Astrocyte (in vitro differentiated cells and primary cell): ENCODE measurements around the gene ASPSCR1. TPM values are rescaled to one million over a fixed set of nuclear protein-coding genes. Genes with fewer than 3 reads are reported as not detected.

Experiments
- DNase-seq: peaks from one replicate; pipeline ENCODE4 v3.0.0-alpha.2; 2010; ENCODE audit warnings: low read depth
- FAIRE-seq: peaks from 2 replicates; lab custom pipeline; 2011; peaks lifted over from hg19 to GRCh38; lab: Jason Lieb, UNC
- H2AFZ ChIP-seq: 2 replicates; pipeline ENCODE4 v1.6.0; 2012; ENCODE audit warnings: low read depth, low read length, inconsistent platforms
- H3K27ac ChIP-seq: 2 replicates; pipeline ENCODE4 v1.5.1; 2011; ENCODE audit warnings: low read depth, low read length, inconsistent platforms
- H3K27me3 ChIP-seq: 2 replicates; pipeline ENCODE4 v1.6.0; 2011; ENCODE audit warnings: low read length, inconsistent platforms; ENCODE audit not compliant: insufficient read depth
- H3K36me3 ChIP-seq: 2 replicates; pipeline ENCODE4 v1.5.1; 2011; ENCODE audit warnings: low read length, inconsistent platforms; ENCODE audit not compliant: insufficient read depth
- H3K4me1 ChIP-seq: 2 replicates; pipeline ENCODE4 v1.5.1; 2011; ENCODE audit warnings: low read length, inconsistent platforms; ENCODE audit not compliant: insufficient read depth
- H3K4me2 ChIP-seq: 2 replicates; pipeline ENCODE4 v1.6.0; 2012; ENCODE audit warnings: low read length, inconsistent platforms
- H3K4me3 ChIP-seq: 2 replicates; pipeline ENCODE4 v1.5.1; 2011; ENCODE audit warnings: low read depth, mild to moderate bottlenecking, low read length, inconsistent platforms; ENCODE audit not compliant: insufficient read depth
- H3K79me2 ChIP-seq: 2 replicates; pipeline ENCODE4 v1.6.0; 2012; ENCODE audit warnings: mild to moderate bottlenecking, low read length, inconsistent platforms; ENCODE audit not compliant: insufficient read depth
- H3K9ac ChIP-seq: 2 replicates; pipeline ENCODE4 v1.6.0; 2012; ENCODE audit warnings: mild to moderate bottlenecking, low read length, inconsistent platforms
- H3K9me3 ChIP-seq: 2 replicates; pipeline ENCODE4 v1.5.1; 2012; ENCODE audit warnings: low read depth, mild to moderate bottlenecking, low read length, inconsistent platforms; ENCODE audit not compliant: insufficient read depth
- H4K20me1 ChIP-seq: 2 replicates; pipeline ENCODE4 v1.6.0; 2012; ENCODE audit warnings: low read length, inconsistent platforms; ENCODE audit not compliant: insufficient read depth
- H3K27ac Mint-ChIP-seq: one replicate; pipeline ENCODE4 v1.8.0; 2021; ENCODE audit warnings: mild to moderate bottlenecking, mixed read lengths; ENCODE audit not compliant: unreplicated experiment
- H3K27me3 Mint-ChIP-seq: one replicate; pipeline ENCODE4 v1.8.0; 2021; ENCODE audit warnings: low read depth, mixed read lengths; ENCODE audit not compliant: unreplicated experiment
- H3K36me3 Mint-ChIP-seq: one replicate; pipeline ENCODE4 v1.8.0; 2021; ENCODE audit warnings: low read depth, mixed read lengths; ENCODE audit not compliant: unreplicated experiment
- H3K4me1 Mint-ChIP-seq: one replicate; pipeline ENCODE4 v1.8.0; 2021; ENCODE audit warnings: low read depth, mixed read lengths; ENCODE audit not compliant: unreplicated experiment
- H3K4me3 Mint-ChIP-seq: one replicate; pipeline ENCODE4 v1.8.0; 2021; ENCODE audit warnings: mild to moderate bottlenecking, moderate library complexity, mixed read lengths; ENCODE audit not compliant: unreplicated experiment
- H3K9me3 Mint-ChIP-seq: one replicate; pipeline ENCODE4 v1.8.0; 2021; ENCODE audit warnings: mild to moderate bottlenecking, mixed read lengths; ENCODE audit not compliant: unreplicated experiment
- CTCF ChIP-seq: IDR thresholded peaks from 2 replicates; pipeline ENCODE4 v1.5.1; 2011; ENCODE audit warnings: low read depth, mild to moderate bottlenecking, inconsistent platforms, low read length, moderate library complexity; ENCODE audit not compliant: insufficient read depth
- EZH2 ChIP-seq: IDR thresholded peaks from 2 replicates; pipeline ENCODE4 v1.6.1; 2012; ENCODE audit warnings: mild to moderate bottlenecking, low read length, inconsistent platforms; ENCODE audit not compliant: insufficient read depth
- total RNA-seq: library from RNA; stranded (reverse); gene quantifications from 2 replicates; pipeline ENCODE4 v1.2.1, GENCODE V29; 2021

ASPSCR1 gene
- total RNA-seq, 1 donor from 2014 or later, result 25.5 TPM

- no peak overlapping the region for H3K4me2 ChIP-seq
- H3K27me3 ChIP-seq, result no peaks in the 10 kb centered on the region
- peaks cover 17% of the 10 kb centered on the region for H4K20me1 ChIP-seq
- Mint-ChIP-seq H3K9me3 (no peaks in the 10 kb centered on the region), H3K4me3 (no peak overlapping the region), H3K27ac (no peak overlapping the region), H3K27me3 (no peaks in the 10 kb centered on the region), H3K4me1 (peaks cover 7% of the 10 kb centered on the region), H3K36me3 (peaks cover 14% of the 10 kb centered on the region)
- peaks cover 4% of the 10 kb centered on the region for H3K79me2 ChIP-seq
- H3K27ac ChIP-seq, result no peak overlapping the region
- TF ChIP-seq CTCF (no peak), EZH2 (no peak)
- FAIRE-seq (no peak), DNase-seq (no peak)
- H2AFZ ChIP-seq, result no peak overlapping the region
- peaks cover 18% of the 10 kb centered on the region for H3K36me3 ChIP-seq
- no peak overlapping the region for H3K4me3 ChIP-seq
- H3K9ac ChIP-seq, result no peak overlapping the region
- no peaks in the 10 kb centered on the region for H3K9me3 ChIP-seq
- peaks cover under 1% of the 10 kb centered on the region for H3K4me1 ChIP-seq
These were observed 5.7 kb downstream of the ASPSCR1 start for GRCh38 chr17:81983011-81983638.

GRCh38 chr17:81983639-81984373 lies 6.4 kb downstream of the ASPSCR1 start:
- Histone ChIP-seq H3K9me3 (no peaks in the 10 kb centered on the region), H3K27ac (no peak overlapping the region), H2AFZ (no peak overlapping the region), H3K36me3 (peaks cover 18% of the 10 kb centered on the region), H3K79me2 (peaks cover 1% of the 10 kb centered on the region), H3K9ac (no peak overlapping the region), H3K4me1 (no peaks in the 10 kb centered on the region), H3K4me2 (no peak overlapping the region), H3K4me3 (no peak overlapping the region), H4K20me1 (peaks cover 17% of the 10 kb centered on the region), H3K27me3 (no peaks in the 10 kb centered on the region)
- Mint-ChIP-seq H3K27ac (no peak overlapping the region), H3K36me3 (peaks cover 14% of the 10 kb centered on the region), H3K4me3 (no peak overlapping the region), H3K27me3 (no peaks in the 10 kb centered on the region), H3K4me1 (peaks cover 5% of the 10 kb centered on the region), H3K9me3 (no peaks in the 10 kb centered on the region)
- FAIRE-seq (no peak), DNase-seq (no peak)
- TF ChIP-seq EZH2 (no peak), CTCF (no peak)
